PFSK-1 (cell line): ENCODE data around the gene IDH3G.

Experiments used
- FOXP2 ChIP-seq: optimal IDR thresholded peaks from 2 replicates; pipeline ENCODE3; 2011; ENCODE audit warnings: borderline replicate concordance, control low read depth, inconsistent platforms; ENCODE audit not compliant: insufficient read depth; ENCODE audit errors: extremely low read length, extremely low read depth
- POLR2AphosphoS5 ChIP-seq: IDR thresholded peaks from 2 replicates; pipeline ENCODE4 v1.6.1; 2012; ENCODE audit warnings: low read depth, mild to moderate bottlenecking, control low read depth, low read length, moderate library complexity
- SIN3A ChIP-seq: IDR thresholded peaks from 2 replicates; pipeline ENCODE4 v1.6.1; 2012; ENCODE audit warnings: mild to moderate bottlenecking, low read length, moderate library complexity, borderline replicate concordance; ENCODE audit not compliant: insufficient read depth
- TAF1 ChIP-seq: IDR thresholded peaks from 2 replicates; pipeline ENCODE4 v1.6.1; 2012; ENCODE audit warnings: low read length, control low read depth, borderline replicate concordance; ENCODE audit not compliant: insufficient read depth
- TF ChIP-seq, protein P1 (sequence below), 2 experiments: IDR thresholded peaks; 2 replicates each; pipeline versions ENCODE4 v1.6.1 to v1.8.0; 2011 to 2012; ENCODE audit warnings: low read depth in 2 of 2, low read length in 2 of 2, control low read depth in 1 of 2, inconsistent platforms in 1 of 2, mild to moderate bottlenecking in 1 of 2, moderate library complexity in 1 of 2; ENCODE audit not compliant: insufficient read depth in 1 of 2

IDH3G gene

GRCh38 chrX:153781428-153782047 lies 12.6 kb downstream of the IDH3G start:
- no peak for TF ChIP-seq SIN3A
- TF ChIP-seq, protein P1, sequence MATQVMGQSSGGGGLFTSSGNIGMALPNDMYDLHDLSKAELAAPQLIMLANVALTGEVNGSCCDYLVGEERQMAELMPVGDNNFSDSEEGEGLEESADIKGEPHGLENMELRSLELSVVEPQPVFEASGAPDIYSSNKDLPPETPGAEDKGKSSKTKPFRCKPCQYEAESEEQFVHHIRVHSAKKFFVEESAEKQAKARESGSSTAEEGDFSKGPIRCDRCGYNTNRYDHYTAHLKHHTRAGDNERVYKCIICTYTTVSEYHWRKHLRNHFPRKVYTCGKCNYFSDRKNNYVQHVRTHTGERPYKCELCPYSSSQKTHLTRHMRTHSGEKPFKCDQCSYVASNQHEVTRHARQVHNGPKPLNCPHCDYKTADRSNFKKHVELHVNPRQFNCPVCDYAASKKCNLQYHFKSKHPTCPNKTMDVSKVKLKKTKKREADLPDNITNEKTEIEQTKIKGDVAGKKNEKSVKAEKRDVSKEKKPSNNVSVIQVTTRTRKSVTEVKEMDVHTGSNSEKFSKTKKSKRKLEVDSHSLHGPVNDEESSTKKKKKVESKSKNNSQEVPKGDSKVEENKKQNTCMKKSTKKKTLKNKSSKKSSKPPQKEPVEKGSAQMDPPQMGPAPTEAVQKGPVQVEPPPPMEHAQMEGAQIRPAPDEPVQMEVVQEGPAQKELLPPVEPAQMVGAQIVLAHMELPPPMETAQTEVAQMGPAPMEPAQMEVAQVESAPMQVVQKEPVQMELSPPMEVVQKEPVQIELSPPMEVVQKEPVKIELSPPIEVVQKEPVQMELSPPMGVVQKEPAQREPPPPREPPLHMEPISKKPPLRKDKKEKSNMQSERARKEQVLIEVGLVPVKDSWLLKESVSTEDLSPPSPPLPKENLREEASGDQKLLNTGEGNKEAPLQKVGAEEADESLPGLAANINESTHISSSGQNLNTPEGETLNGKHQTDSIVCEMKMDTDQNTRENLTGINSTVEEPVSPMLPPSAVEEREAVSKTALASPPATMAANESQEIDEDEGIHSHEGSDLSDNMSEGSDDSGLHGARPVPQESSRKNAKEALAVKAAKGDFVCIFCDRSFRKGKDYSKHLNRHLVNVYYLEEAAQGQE (IDR thresholded peaks at IDR 0.05; ENCODE audit: insufficient read depth in 1 of 2, low read depth in 2 of 2, low read length in 2 of 2), result no peak
- TF ChIP-seq FOXP2, result no peak
- no peak for TF ChIP-seq TAF1
- no peak for TF ChIP-seq POLR2AphosphoS5

- TF ChIP-seq, protein P1 (IDR thresholded peaks at IDR 0.05; ENCODE audit: insufficient read depth in 1 of 2, low read depth in 2 of 2, low read length in 2 of 2), result no peak
- no peak for TF ChIP-seq FOXP2
- no peak for TF ChIP-seq TAF1
- no peak for TF ChIP-seq SIN3A
- no peak for TF ChIP-seq POLR2AphosphoS5
These were observed 13.3 kb downstream of the IDH3G start, which contains the start of gene SRPK3 for GRCh38 chrX:153780678-153781427. TSS of gene SRPK3 (plus strand) at chrX:153781041. CDS start at chrX:153781087, 46 bp downstream.

- TF ChIP-seq, protein P1 (IDR thresholded peaks at IDR 0.05; ENCODE audit: insufficient read depth in 1 of 2, low read depth in 2 of 2, low read length in 2 of 2), result no peak
- TF ChIP-seq POLR2AphosphoS5 (no peak), SIN3A (no peak), FOXP2 (no peak), TAF1 (no peak)
These were observed 14.1 kb downstream of the IDH3G start for GRCh38 chrX:153779891-153780677.

DNA sequence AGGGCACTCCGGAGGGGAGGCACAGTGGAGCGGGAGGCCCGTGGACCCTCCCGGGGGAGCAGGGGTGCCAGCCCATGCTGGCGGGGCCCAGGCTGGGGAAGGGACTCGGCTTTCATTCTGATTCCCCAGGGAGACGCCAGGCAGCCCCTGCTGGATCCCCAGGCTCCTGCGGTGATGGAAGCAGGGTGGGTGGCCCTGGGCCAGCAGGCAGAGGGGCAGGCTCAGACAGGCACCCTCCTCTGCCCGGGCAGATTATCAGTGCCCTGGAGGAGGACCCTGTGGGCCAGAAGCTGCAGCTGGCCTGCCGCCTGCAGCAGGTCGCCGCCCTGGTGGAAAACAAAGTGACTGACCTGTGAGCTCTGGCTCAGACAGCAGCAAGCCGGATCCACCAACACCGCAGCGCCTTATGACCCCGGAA lies 15.5 kb downstream of the IDH3G start:
- TF ChIP-seq, protein P1 (IDR thresholded peaks at IDR 0.05; ENCODE audit: insufficient read depth in 1 of 2, low read depth in 2 of 2, low read length in 2 of 2), result no peak
- no peak for TF ChIP-seq TAF1
- TF ChIP-seq SIN3A, result no peak
- TF ChIP-seq FOXP2, result no peak
- TF ChIP-seq POLR2AphosphoS5, result no peak
